ENCODE data around the gene KCNF1. TPM values are rescaled to one million over a fixed set of nuclear protein-coding genes. Genes with fewer than 3 reads are reported as not detected.

The KCNF1 gene
- total and polyA plus RNA-seq, 2 of the 8 experiments (the other 6 are each of a cell fraction or from before 2014, with no cell fraction given) = 0.48 to 1.5 TPM

DNA sequence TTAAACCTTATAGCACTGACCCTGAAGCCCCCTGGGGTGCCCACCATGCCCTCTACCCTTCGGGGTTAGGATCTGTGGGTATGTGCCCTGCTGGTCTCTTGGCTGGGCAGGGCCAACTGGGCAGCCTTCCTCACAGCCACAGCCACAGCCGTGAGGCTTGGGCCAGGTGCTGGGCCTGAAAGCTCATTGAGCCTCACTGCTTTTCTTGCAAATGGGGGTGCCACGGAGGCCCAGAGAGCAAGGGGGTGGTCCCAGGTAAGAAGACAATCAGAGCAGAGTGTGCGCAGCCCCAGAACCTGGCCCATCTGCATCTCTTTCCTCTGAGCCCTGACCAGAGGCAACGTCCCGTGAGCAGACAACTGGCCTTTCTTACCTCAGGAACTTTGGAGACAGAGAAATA lies 34.7 kb downstream of the KCNF1 start (continued):
- TF ChIP-seq, protein P1, sequence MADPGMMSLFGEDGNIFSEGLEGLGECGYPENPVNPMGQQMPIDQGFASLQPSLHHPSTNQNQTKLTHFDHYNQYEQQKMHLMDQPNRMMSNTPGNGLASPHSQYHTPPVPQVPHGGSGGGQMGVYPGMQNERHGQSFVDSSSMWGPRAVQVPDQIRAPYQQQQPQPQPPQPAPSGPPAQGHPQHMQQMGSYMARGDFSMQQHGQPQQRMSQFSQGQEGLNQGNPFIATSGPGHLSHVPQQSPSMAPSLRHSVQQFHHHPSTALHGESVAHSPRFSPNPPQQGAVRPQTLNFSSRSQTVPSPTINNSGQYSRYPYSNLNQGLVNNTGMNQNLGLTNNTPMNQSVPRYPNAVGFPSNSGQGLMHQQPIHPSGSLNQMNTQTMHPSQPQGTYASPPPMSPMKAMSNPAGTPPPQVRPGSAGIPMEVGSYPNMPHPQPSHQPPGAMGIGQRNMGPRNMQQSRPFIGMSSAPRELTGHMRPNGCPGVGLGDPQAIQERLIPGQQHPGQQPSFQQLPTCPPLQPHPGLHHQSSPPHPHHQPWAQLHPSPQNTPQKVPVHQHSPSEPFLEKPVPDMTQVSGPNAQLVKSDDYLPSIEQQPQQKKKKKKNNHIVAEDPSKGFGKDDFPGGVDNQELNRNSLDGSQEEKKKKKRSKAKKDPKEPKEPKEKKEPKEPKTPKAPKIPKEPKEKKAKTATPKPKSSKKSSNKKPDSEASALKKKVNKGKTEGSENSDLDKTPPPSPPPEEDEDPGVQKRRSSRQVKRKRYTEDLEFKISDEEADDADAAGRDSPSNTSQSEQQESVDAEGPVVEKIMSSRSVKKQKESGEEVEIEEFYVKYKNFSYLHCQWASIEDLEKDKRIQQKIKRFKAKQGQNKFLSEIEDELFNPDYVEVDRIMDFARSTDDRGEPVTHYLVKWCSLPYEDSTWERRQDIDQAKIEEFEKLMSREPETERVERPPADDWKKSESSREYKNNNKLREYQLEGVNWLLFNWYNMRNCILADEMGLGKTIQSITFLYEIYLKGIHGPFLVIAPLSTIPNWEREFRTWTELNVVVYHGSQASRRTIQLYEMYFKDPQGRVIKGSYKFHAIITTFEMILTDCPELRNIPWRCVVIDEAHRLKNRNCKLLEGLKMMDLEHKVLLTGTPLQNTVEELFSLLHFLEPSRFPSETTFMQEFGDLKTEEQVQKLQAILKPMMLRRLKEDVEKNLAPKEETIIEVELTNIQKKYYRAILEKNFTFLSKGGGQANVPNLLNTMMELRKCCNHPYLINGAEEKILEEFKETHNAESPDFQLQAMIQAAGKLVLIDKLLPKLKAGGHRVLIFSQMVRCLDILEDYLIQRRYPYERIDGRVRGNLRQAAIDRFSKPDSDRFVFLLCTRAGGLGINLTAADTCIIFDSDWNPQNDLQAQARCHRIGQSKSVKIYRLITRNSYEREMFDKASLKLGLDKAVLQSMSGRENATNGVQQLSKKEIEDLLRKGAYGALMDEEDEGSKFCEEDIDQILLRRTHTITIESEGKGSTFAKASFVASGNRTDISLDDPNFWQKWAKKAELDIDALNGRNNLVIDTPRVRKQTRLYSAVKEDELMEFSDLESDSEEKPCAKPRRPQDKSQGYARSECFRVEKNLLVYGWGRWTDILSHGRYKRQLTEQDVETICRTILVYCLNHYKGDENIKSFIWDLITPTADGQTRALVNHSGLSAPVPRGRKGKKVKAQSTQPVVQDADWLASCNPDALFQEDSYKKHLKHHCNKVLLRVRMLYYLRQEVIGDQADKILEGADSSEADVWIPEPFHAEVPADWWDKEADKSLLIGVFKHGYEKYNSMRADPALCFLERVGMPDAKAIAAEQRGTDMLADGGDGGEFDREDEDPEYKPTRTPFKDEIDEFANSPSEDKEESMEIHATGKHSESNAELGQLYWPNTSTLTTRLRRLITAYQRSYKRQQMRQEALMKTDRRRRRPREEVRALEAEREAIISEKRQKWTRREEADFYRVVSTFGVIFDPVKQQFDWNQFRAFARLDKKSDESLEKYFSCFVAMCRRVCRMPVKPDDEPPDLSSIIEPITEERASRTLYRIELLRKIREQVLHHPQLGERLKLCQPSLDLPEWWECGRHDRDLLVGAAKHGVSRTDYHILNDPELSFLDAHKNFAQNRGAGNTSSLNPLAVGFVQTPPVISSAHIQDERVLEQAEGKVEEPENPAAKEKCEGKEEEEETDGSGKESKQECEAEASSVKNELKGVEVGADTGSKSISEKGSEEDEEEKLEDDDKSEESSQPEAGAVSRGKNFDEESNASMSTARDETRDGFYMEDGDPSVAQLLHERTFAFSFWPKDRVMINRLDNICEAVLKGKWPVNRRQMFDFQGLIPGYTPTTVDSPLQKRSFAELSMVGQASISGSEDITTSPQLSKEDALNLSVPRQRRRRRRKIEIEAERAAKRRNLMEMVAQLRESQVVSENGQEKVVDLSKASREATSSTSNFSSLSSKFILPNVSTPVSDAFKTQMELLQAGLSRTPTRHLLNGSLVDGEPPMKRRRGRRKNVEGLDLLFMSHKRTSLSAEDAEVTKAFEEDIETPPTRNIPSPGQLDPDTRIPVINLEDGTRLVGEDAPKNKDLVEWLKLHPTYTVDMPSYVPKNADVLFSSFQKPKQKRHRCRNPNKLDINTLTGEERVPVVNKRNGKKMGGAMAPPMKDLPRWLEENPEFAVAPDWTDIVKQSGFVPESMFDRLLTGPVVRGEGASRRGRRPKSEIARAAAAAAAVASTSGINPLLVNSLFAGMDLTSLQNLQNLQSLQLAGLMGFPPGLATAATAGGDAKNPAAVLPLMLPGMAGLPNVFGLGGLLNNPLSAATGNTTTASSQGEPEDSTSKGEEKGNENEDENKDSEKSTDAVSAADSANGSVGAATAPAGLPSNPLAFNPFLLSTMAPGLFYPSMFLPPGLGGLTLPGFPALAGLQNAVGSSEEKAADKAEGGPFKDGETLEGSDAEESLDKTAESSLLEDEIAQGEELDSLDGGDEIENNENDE (IDR thresholded peaks at IDR 0.05; ENCODE audit: insufficient replicate concordance, low read length) = no peak
- no peak for TF ChIP-seq CBX8 (IDR thresholded peaks at IDR 0.05; ENCODE audit: borderline replicate concordance, low read depth, low read length)
- no peak for TF ChIP-seq KDM4A (IDR thresholded peaks at IDR 0.05; ENCODE audit: low read depth, low read length, severe bottlenecking)
- no peak for TF ChIP-seq SP2 (IDR thresholded peaks at IDR 0.05; ENCODE audit: low read length)
- no peak for TF ChIP-seq CREB1 (IDR thresholded peaks at IDR 0.05)
- TF ChIP-seq, protein P2, sequence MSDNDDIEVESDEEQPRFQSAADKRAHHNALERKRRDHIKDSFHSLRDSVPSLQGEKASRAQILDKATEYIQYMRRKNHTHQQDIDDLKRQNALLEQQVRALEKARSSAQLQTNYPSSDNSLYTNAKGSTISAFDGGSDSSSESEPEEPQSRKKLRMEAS (IDR thresholded peaks at IDR 0.05) = no peak
- no peak for TF ChIP-seq POU5F1 (IDR thresholded peaks at IDR 0.05; ENCODE audit: low read depth, low read length)
- TF ChIP-seq RAD21 (IDR thresholded peaks at IDR 0.05 in 1 of 2, conservative IDR thresholded peaks at IDR 0.05 in 1 of 2; ENCODE audit: low read depth in 2 of 2, low read length in 2 of 2) = no peak
- TF ChIP-seq SP1 (IDR thresholded peaks at IDR 0.05; ENCODE audit: low read depth, low read length) = no peak
- no peak for TF ChIP-seq ZNF274 (IDR thresholded peaks at IDR 0.05; ENCODE audit: borderline replicate concordance, extremely low read depth, low read length)
- TF ChIP-seq CTBP2 (IDR thresholded peaks at IDR 0.05; ENCODE audit: borderline replicate concordance, insufficient read depth, insufficient read length, low read length) = no peak
- no peak for TF ChIP-seq KDM1A (IDR thresholded peaks at IDR 0.05; ENCODE audit: borderline replicate concordance, low read length)
